Stimulated activated naive CD4-positive, alpha-beta T cell (primary cell): ENCODE measurements around the gene HSPA6.
A peak's percentile ranks its signal among the peaks of the same experiment; 100 is the strongest.
"Not testable (repeated sequence)": the region's sequence is repeated elsewhere in the genome, so short reads cannot be mapped to it uniquely, and the experiment has no call there.

Experiments
- DNase-seq, 6 experiments: peaks; one replicate each; lab custom pipeline; 2025; lab: John Stamatoyannopoulos, UW

The HSPA6 gene

GRCh38 chr1:161523817-161524741, at the start of gene HSPA6:
HSPA6 (plus strand) TSS chr1:161524540; CDS start chr1:161524659, 119 bp downstream.
- peak; percentile 58 to 92 (median 77) for DNase-seq

- DNase-seq: not testable (repeated sequence)
Observed at GRCh38 chr1:161477711-161478110, 46.6 kb upstream of the HSPA6 start.

GRCh38 chr1:161478985-161479384, 45.4 kb upstream of the HSPA6 start:
- DNase-seq: no peak

- peak in 1 of 6 experiments; percentile 4 for DNase-seq
Observed at GRCh38 chr1:161480381-161481035, 43.8 kb upstream of the HSPA6 start.

- DNase-seq: no peak
Observed at GRCh38 chr1:161481624-161482392, 42.5 kb upstream of the HSPA6 start.

- DNase-seq: no peak
Observed at GRCh38 chr1:161482610-161483009, 41.7 kb upstream of the HSPA6 start.

GRCh38 chr1:161483361-161483760, 41.0 kb upstream of the HSPA6 start:
- no peak for DNase-seq

GRCh38 chr1:161484613-161485012, 39.7 kb upstream of the HSPA6 start:
- no peak for DNase-seq

- DNase-seq: peak in 5 of 6 experiments; percentile 6 to 73 (median 42)
Observed at GRCh38 chr1:161486806-161487741, 37.3 kb upstream of the HSPA6 start.

GRCh38 chr1:161491472-161491871, 32.9 kb upstream of the HSPA6 start:
- no peak for DNase-seq

GRCh38 chr1:161492827-161493226, 31.5 kb upstream of the HSPA6 start:
- DNase-seq: no peak

- DNase-seq: no peak
Observed at GRCh38 chr1:161494091-161494735, 30.1 kb upstream of the HSPA6 start.

GRCh38 chr1:161495490-161495889, 28.9 kb upstream of the HSPA6 start:
- DNase-seq: no peak

GRCh38 chr1:161497961-161498360, 26.4 kb upstream of the HSPA6 start:
- DNase-seq: no peak

- DNase-seq: no peak
Observed at GRCh38 chr1:161498646-161499045, 25.7 kb upstream of the HSPA6 start.

GRCh38 chr1:161499099-161500039, 25.0 kb upstream of the HSPA6 start:
- no peak for DNase-seq

- no peak for DNase-seq
Observed at GRCh38 chr1:161501234-161501633, 23.1 kb upstream of the HSPA6 start.

GRCh38 chr1:161502181-161502580, 22.2 kb upstream of the HSPA6 start:
- DNase-seq: no peak

GRCh38 chr1:161502641-161503393, 21.5 kb upstream of the HSPA6 start:
- DNase-seq: no peak
